GM06990 (cell line): Measurements from ENCODE around the gene SOCS3.

Source experiments
- DNase-seq: peaks from one replicate; pipeline ENCODE4 v3.0.0-alpha.2; 2011; ENCODE audit not compliant: insufficient read length; ENCODE audit errors: extremely low read depth
- H3K27me3 ChIP-seq: replicated peaks from 2 replicates; pipeline ENCODE4 v1.6.0; 2011; ENCODE audit warnings: low read length; ENCODE audit not compliant: control insufficient read depth, insufficient read depth
- H3K36me3 ChIP-seq: 2 replicates; pipeline ENCODE4 v1.5.1; 2011; ENCODE audit warnings: low read length; ENCODE audit not compliant: control insufficient read depth, insufficient read depth
- H3K4me3 ChIP-seq: replicated peaks from 2 replicates; pipeline ENCODE4 v1.5.1; 2011; ENCODE audit warnings: low read depth, mild to moderate bottlenecking, control low read depth, low read length
- TF ChIP-seq, protein P1 (sequence below): IDR thresholded peaks from 2 replicates; pipeline ENCODE4 v1.5.1; 2011; ENCODE audit warnings: low read length, control low read depth, mild to moderate bottlenecking, inconsistent platforms; ENCODE audit not compliant: insufficient read depth, poor library complexity, severe bottlenecking

Gene SOCS3

DNA sequence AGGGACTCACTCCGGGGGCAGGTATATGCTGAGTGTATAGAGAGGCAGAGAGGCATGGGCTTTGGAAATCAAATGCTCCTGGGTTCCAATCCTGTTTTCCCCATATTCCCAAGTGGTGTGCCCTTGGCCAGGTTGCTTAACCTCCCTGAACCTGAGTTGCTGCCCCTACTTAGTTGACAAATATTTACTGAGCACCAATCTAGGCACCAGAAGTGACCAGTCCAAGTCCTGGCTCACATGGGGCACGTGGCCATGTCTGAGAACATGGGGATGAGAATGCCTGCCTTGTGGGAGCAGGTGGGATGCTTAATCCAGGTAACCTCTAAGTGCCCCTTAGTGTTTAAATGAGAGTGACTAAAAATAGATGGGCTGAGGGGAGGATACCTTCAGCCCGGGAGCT, 4.2 kb downstream of the SOCS3 start:
- no peaks in the 10 kb centered on the region; the same call in 1 of the 2 replicates for H3K36me3 ChIP-seq
- TF ChIP-seq, protein P1, sequence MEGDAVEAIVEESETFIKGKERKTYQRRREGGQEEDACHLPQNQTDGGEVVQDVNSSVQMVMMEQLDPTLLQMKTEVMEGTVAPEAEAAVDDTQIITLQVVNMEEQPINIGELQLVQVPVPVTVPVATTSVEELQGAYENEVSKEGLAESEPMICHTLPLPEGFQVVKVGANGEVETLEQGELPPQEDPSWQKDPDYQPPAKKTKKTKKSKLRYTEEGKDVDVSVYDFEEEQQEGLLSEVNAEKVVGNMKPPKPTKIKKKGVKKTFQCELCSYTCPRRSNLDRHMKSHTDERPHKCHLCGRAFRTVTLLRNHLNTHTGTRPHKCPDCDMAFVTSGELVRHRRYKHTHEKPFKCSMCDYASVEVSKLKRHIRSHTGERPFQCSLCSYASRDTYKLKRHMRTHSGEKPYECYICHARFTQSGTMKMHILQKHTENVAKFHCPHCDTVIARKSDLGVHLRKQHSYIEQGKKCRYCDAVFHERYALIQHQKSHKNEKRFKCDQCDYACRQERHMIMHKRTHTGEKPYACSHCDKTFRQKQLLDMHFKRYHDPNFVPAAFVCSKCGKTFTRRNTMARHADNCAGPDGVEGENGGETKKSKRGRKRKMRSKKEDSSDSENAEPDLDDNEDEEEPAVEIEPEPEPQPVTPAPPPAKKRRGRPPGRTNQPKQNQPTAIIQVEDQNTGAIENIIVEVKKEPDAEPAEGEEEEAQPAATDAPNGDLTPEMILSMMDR, result no peak
- H3K27me3 ChIP-seq, result no peaks in the 10 kb centered on the region; the same call in 1 of the 2 replicates
- no peak for DNase-seq
- no peak overlapping the region for H3K4me3 ChIP-seq

DNA sequence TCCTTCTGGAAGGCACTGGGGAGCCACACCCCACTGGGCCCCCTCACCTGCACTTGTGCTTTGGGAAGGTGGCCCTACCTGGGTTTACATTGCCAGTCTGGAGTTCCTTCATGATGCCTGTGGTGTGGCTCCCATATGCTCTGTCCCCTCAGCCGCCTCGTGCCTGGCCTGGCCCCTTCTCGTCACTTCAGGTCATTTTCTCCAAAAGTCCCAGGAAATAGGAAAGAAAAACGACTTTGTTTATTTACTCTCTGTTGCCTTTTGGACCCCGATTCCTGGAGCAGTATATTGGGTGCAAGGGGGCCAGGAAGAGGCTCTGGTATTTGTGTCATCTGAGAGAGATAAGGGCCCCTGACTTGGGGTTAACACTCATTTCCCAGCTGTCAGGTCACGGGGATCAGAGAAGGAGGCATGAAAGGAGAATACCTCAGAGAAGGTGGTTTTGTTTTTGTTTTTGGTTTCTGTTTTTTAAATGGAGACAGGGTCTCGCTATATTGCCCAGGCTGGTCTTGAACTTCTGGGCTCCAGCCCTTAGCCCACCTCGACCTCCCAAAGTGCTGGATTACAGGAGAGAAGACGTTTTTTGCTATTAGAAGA, 4.7 kb downstream of the SOCS3 start:
- no peak for DNase-seq
- Histone ChIP-seq H3K36me3 (no peaks in the 10 kb centered on the region; the same call in 1 of the 2 replicates), H3K27me3 (no peaks in the 10 kb centered on the region; the same call in 1 of the 2 replicates), H3K4me3 (no peak overlapping the region)
- TF ChIP-seq, protein P1, result no peak

DNA sequence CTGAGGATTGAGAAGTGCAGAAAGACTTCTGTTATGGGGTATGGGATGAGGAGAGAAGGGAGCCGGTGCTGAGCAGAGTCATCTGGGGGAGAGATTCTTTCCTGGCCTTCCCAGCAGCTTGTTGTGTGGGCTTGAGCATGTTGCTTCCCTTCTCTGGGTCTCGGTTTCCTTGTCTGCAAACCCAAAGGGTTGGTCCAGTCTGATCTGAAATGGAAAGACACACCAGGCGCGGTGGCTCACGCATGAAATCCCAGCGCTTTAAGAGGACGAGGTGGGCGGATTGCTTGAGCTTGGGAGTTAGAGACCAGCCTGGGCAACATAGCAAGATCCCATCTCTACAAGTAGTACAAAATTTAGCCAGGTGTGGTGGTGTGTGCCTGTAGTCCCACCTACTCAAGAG, 6.0 kb downstream of the SOCS3 start:
- no peaks in the 10 kb centered on the region; the same call in 1 of the 2 replicates for H3K27me3 ChIP-seq
- no peak overlapping the region for H3K4me3 ChIP-seq

GRCh38 chr17:78351449-78352006, 8.3 kb downstream of the SOCS3 start:
- H3K27me3 ChIP-seq, result peaks cover under 1% of the 10 kb centered on the region; the same call in 1 of the 2 replicates
- DNase-seq, result no peak
- no peaks in the 10 kb centered on the region for H3K36me3 ChIP-seq
- H3K4me3 ChIP-seq, result no peak overlapping the region
- TF ChIP-seq, protein P1, result no peak

More for the DNA sequence above, 6.0 kb downstream of the SOCS3 start:
- no peak for DNase-seq
- H3K36me3 ChIP-seq, result no peaks in the 10 kb centered on the region; the same call in 1 of the 2 replicates
- TF ChIP-seq, protein P1, result no peak

- Histone ChIP-seq H3K36me3 (no peaks in the 10 kb centered on the region), H3K27me3 (peaks cover 2% of the 10 kb centered on the region; the same call in 1 of the 2 replicates), H3K4me3 (no peak overlapping the region)
- TF ChIP-seq, protein P1, result no peak
- DNase-seq, result no peak
These were observed 9.8 kb downstream of the SOCS3 start for GRCh38 chr17:78349891-78350642.
